ENCODE data around the gene TMEM129.

DNA sequence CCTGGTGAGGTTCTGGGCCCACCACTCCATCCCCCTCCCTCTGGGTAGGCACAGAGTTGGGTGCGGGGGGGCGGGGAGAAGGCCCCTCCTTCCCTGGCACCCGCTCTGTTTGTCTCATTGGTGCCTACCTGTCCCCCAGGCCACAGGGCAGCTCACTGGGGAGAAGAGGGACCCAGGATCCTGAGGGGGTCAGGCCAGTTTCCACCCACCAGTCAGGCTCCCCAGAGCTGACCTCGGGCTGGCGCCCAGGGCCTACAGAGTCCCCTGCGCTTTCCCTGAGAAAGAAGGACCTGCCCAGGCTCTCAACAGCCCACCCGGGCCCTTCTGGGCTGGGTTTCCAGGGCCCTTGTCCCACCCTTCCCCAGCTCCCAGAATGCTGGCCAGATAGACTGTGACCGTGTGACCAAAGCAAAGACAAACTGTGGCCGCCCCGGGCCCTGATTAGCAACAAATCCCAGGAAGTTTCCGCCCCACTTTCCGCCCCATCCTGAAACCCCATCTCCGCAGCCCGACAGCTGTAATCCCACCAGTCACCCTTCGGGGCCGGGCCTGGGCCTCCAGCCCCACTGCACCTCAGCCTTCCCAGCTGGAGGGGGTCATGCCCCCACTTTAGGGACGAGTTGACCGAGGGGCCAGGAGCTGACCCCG lies 38.2 kb upstream of the TMEM129 start:
- no peak for TF ChIP-seq POLR2AphosphoS5 (IDR thresholded peaks at IDR 0.05; ENCODE audit: low read depth, low read length)
- no peak for TF ChIP-seq POLR2A (IDR thresholded peaks at IDR 0.05; ENCODE audit: low read depth, low read length)
- no peak for TF ChIP-seq TAF1 (IDR thresholded peaks at IDR 0.05; ENCODE audit: borderline replicate concordance, low read depth, low read length)

All from GM12892 (cell line).